Keratinocyte (primary cell): ENCODE measurements around the gene GRM5. TPM values are rescaled to one million over a fixed set of nuclear protein-coding genes. Genes with fewer than 3 reads are reported as not detected.

ENCODE experiments used
- DNase-seq: peaks from one replicate; pipeline ENCODE4 v3.0.0-alpha.2; 2011; ENCODE audit warnings: low read depth, missing footprints, low spot score
- FAIRE-seq: peaks from 2 replicates; lab custom pipeline; 2011; peaks lifted over from hg19 to GRCh38; lab: Jason Lieb, UNC
- H2AFZ ChIP-seq: 2 replicates; pipeline ENCODE4 v1.6.0; 2012; ENCODE audit warnings: low read length, control low read depth, inconsistent platforms; ENCODE audit not compliant: control insufficient read depth
- H3K27ac ChIP-seq: 2 replicates; pipeline ENCODE4 v1.5.1; 2011; ENCODE audit warnings: low read length; ENCODE audit not compliant: control insufficient read depth, insufficient read depth
- H3K27me3 ChIP-seq: 3 replicates; pipeline ENCODE4 v1.6.0; 2011; ENCODE audit warnings: low read length; ENCODE audit not compliant: control insufficient read depth, insufficient read depth; ENCODE audit errors: extremely low read depth
- H3K36me3 ChIP-seq, 2 experiments: 2 replicates in 1 of 2; 3 replicates in 1 of 2; pipeline ENCODE4 v1.5.1; 2011; ENCODE audit warnings: low read length in 2 of 2, mild to moderate bottlenecking in 1 of 2; ENCODE audit not compliant: control insufficient read depth in 2 of 2, insufficient read depth in 2 of 2; ENCODE audit errors: extremely low read depth in 1 of 2
- H3K4me1 ChIP-seq: 3 replicates; pipeline ENCODE4 v1.5.1; 2011; ENCODE audit warnings: low read length; ENCODE audit not compliant: control insufficient read depth, insufficient read depth; ENCODE audit errors: extremely low read depth
- H3K4me2 ChIP-seq: 3 replicates; pipeline ENCODE4 v1.6.0; 2011; ENCODE audit warnings: low read depth, low read length; ENCODE audit not compliant: control insufficient read depth, insufficient read depth; ENCODE audit errors: extremely low read depth
- H3K4me3 ChIP-seq, 3 experiments: fragments of 200-600 bp in 1 of 3; sonication (generic) in 1 of 3; 2 replicates in 2 of 3; 3 replicates in 1 of 3; pipeline ENCODE4 v1.5.1; 2011 to 2016; ENCODE audit warnings: low read length in 3 of 3, mild to moderate bottlenecking in 3 of 3, control low read depth in 2 of 3, inconsistent platforms in 1 of 3, low read depth in 1 of 3, mixed read lengths in 1 of 3, mixed run types in 1 of 3, moderate library complexity in 1 of 3; ENCODE audit not compliant: control insufficient read depth in 2 of 3, insufficient read depth in 2 of 3; ENCODE audit errors: extremely low read depth in 1 of 3
- H3K79me2 ChIP-seq: 2 replicates; pipeline ENCODE4 v1.6.0; 2012; ENCODE audit warnings: low read length; ENCODE audit not compliant: control insufficient read depth, insufficient read depth
- H3K9ac ChIP-seq: 3 replicates; pipeline ENCODE4 v1.6.0; 2011; ENCODE audit warnings: low read length; ENCODE audit not compliant: control insufficient read depth, insufficient read depth; ENCODE audit errors: extremely low read depth
- H3K9me1 ChIP-seq: 3 replicates; pipeline ENCODE4 v1.6.0; 2011; ENCODE audit warnings: low read length; ENCODE audit not compliant: control insufficient read depth, insufficient read depth; ENCODE audit errors: extremely low read depth
- H3K9me3 ChIP-seq: 2 replicates; pipeline ENCODE4 v1.5.1; 2012; ENCODE audit warnings: low read depth, low read length; ENCODE audit not compliant: control insufficient read depth
- H4K20me1 ChIP-seq: 3 replicates; pipeline ENCODE4 v1.6.0; 2011; ENCODE audit warnings: low read length; ENCODE audit not compliant: control insufficient read depth, insufficient read depth; ENCODE audit errors: extremely low read depth
- CTCF ChIP-seq, 3 experiments: IDR thresholded peaks in 1 of 3; conservative IDR thresholded peaks in 1 of 3; optimal IDR thresholded peaks in 1 of 3; 2 replicates in 2 of 3; 3 replicates in 1 of 3; pipeline versions ENCODE3 to v1.5.1; 2011; ENCODE audit warnings: low read length in 3 of 3, mild to moderate bottlenecking in 3 of 3, moderate library complexity in 2 of 3, control low read depth in 1 of 3, inconsistent platforms in 1 of 3; ENCODE audit not compliant: insufficient read depth in 2 of 3; ENCODE audit errors: extremely low read depth in 1 of 3
- EZH2 ChIP-seq: IDR thresholded peaks from one replicate; pipeline ENCODE4 v1.6.1; 2012; ENCODE audit warnings: inconsistent platforms, mild to moderate bottlenecking, low read length, moderate library complexity
- dilution Hi-C: fragments of 300-500 bp; cut with MboI; formaldehyde crosslinking; loops from one replicate; pipeline ENCODE4 v1.7.0; 2020; ENCODE audit warnings: low sequenced_read_pairs; ENCODE audit not compliant: extremely low pct_ligation_motif_present
- polyA plus RNA-seq, 5 experiments: library from polyadenylated mRNA; depleted of rRNA in 3 of 5; stranded (reverse) in 3 of 5; stranded (forward) in 1 of 5; unstranded in 1 of 5; fragments of >200 nt; gene quantifications; 1 replicate in 1 of 5; 2 replicates in 3 of 5; 3 replicates in 1 of 5; pipeline versions ENCODE4 v1.2.1 to v1.2.3, GENCODE V29; 2011 to 2012; ENCODE audit warnings: missing spikeins in 2 of 5, low read depth in 1 of 5, low replicate concordance in 1 of 5

The GRM5 gene
- polyA plus RNA-seq, 1 donor (not counting 4 experiments of a cell fraction or from before 2014, with no cell fraction given): not detected

- dilution Hi-C loops: no loop called here
- TF ChIP-seq EZH2 (no peak), CTCF (optimal IDR thresholded peaks at IDR 0.05 in 1 of 3, IDR thresholded peaks at IDR 0.05 in 1 of 3, conservative IDR thresholded peaks at IDR 0.05 in 1 of 3; ENCODE audit: extremely low read depth in 1 of 3, insufficient read depth in 2 of 3, low read length in 3 of 3) (no peak)
- H3K27ac ChIP-seq: no peak overlapping the region
- no peak overlapping the region for H3K4me2 ChIP-seq
- H3K4me1 ChIP-seq: peaks cover 15% of the 10 kb centered on the region
- H2AFZ ChIP-seq: no peak overlapping the region
- no peak for DNase-seq
- no peaks in the 10 kb centered on the region for H3K36me3 ChIP-seq
- H3K9me3 ChIP-seq: no peaks in the 10 kb centered on the region
- no peaks in the 10 kb centered on the region for H4K20me1 ChIP-seq
- no peaks in the 10 kb centered on the region for H3K79me2 ChIP-seq
- H3K9me1 ChIP-seq: no peaks in the 10 kb centered on the region
- FAIRE-seq: peak; percentile 26
- no peaks in the 10 kb centered on the region for H3K27me3 ChIP-seq
- H3K4me3 ChIP-seq: no peak overlapping the region
- no peak overlapping the region for H3K9ac ChIP-seq
These were observed 589.8 kb downstream of the GRM5 start for GRCh38 chr11:88475991-88476418.

- no peaks in the 10 kb centered on the region for H3K27me3 ChIP-seq
- peaks cover 6% of the 10 kb centered on the region for H3K4me1 ChIP-seq
- no peaks in the 10 kb centered on the region for H3K9me1 ChIP-seq
- H3K36me3 ChIP-seq: no peaks in the 10 kb centered on the region
- H4K20me1 ChIP-seq: no peaks in the 10 kb centered on the region
- H3K27ac ChIP-seq: no peak overlapping the region
- no peaks in the 10 kb centered on the region for H3K9me3 ChIP-seq
- H2AFZ ChIP-seq: no peak overlapping the region
- DNase-seq (no peak), FAIRE-seq (no peak)
- H3K4me3 ChIP-seq: no peak overlapping the region
- H3K4me2 ChIP-seq: no peak overlapping the region
- H3K9ac ChIP-seq: no peak overlapping the region
- TF ChIP-seq EZH2 (no peak), CTCF (optimal IDR thresholded peaks at IDR 0.05 in 1 of 3, IDR thresholded peaks at IDR 0.05 in 1 of 3, conservative IDR thresholded peaks at IDR 0.05 in 1 of 3; ENCODE audit: extremely low read depth in 1 of 3, insufficient read depth in 2 of 3, low read length in 3 of 3) (no peak)
- dilution Hi-C loops: no loop called here
- H3K79me2 ChIP-seq: no peaks in the 10 kb centered on the region
These were observed 591.1 kb downstream of the GRM5 start for GRCh38 chr11:88474655-88475054.
